Measurements from ENCODE around the gene LCE6A.
A peak's percentile ranks its signal among the peaks of the same experiment; 100 is the strongest.

LCE6A gene, protein sequence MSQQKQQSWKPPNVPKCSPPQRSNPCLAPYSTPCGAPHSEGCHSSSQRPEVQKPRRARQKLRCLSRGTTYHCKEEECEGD

DNA sequence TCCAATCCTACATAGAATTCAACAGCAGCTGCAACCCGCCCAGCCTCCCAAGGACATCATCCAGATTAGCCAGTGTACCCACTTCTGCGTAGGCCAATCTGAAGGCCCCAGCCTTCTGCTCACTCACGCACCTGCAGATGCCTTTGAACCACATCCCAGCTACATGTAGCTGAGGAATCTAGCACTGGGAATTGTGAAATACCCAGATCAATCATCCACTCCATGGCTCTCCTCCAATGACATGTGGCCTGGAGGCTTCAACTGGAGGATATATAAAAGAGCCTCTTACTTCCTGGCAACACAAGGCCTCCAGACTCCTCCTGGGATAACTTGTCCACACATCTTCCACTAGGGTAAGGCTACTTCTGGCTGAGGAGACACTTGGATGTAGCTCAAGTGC, at the start of gene LCE6A:
LCE6A (plus strand) TSS at position 301 of the 400 bp plus-strand sequence. CDS start 665 bp downstream, outside the sequence.
- Mint-ChIP-seq H3K27ac (no peak within 1 kb of the TSS), H3K4me3 (no peak within 1 kb of the TSS), H3K9me3 (no peaks in the 10 kb centered on the region), H3K27me3 (peaks cover 16 to 26% of the 10 kb centered on the region in 2 donors), H3K36me3 (no peaks in the 10 kb centered on the region), H3K4me1 (no peaks in the 10 kb centered on the region)
- ATAC-seq (replicated peaks) (no peak), DNase-seq (no peak)

DNA sequence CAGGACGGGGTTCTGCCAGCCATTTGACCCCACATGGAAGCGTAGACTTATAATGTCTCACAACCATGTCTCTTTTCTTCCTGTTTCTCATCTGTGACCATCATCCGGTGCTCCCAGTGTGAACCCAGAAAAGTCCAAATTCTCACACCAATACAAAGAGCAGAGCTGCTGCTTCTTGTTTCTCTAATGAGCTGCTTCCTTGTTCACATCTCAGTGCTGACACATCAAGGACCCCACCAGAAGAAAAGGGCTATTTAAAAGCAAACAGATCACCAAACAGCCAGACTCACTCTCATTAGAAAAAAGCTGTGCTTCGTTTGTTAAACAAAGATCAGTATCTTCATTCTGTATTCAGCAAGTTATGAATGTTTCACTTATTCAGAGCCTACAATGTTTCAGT, 47.0 kb upstream of the LCE6A start:
- DNase-seq: no peak
- no peak for ATAC-seq (replicated peaks)
- Mint-ChIP-seq H3K27ac (no peak overlapping the region), H3K9me3 (peaks cover 0 to 4% of the 10 kb centered on the region in 2 donors), H3K4me1 (no peaks in the 10 kb centered on the region), H3K27me3 (peaks cover 11 to 12% of the 10 kb centered on the region in 2 donors), H3K36me3 (no peaks in the 10 kb centered on the region), H3K4me3 (no peak overlapping the region)

- Mint-ChIP-seq H3K27me3 (peaks cover 14 to 15% of the 10 kb centered on the region in 2 donors), H3K9me3 (peaks cover 0 to 4% of the 10 kb centered on the region in 2 donors)
- no peak for DNase-seq
Measured at GRCh38 chr1:152796421-152796820, 46.2 kb upstream of the LCE6A start, which contains the start of gene LCE1D. Gene LCE1D, plus strand, starts transcription at chr1:152796721. Its CDS starts 1,074 bp downstream, at chr1:152797795.

DNA sequence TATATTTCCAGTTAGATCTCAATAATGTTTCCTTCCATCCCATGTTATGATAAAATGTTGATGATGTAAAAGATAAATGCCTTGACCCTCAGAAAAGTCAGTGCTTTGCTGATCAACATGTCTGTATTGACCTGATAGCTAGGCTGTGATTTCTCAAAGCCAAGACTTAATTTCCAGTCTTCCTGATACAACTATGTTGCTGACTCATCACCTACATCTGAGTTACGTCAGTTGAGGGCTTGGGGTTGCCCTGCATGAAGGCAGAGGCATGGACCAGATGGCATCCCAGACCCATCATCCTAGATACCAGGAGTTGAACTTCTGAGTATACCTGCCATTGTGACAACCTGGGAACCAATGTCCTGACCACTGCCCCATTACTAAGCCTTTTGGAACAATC, 41.3 kb upstream of the LCE6A start:
- no peak overlapping the region for H3K4me3 Mint-ChIP-seq
- no peak for ATAC-seq (replicated peaks)
- H3K27me3 Mint-ChIP-seq: peaks cover 42 to 44% of the 10 kb centered on the region in 2 donors
- no peak for DNase-seq
- H3K9me3 Mint-ChIP-seq: peaks cover 0 to 4% of the 10 kb centered on the region in 2 donors
- no peak overlapping the region for H3K27ac Mint-ChIP-seq
- H3K36me3 Mint-ChIP-seq: no peaks in the 10 kb centered on the region
- H3K4me1 Mint-ChIP-seq: no peaks in the 10 kb centered on the region

More at GRCh38 chr1:152796421-152796820, 46.2 kb upstream of the LCE6A start, which contains the start of gene LCE1D:
- no peaks in the 10 kb centered on the region for H3K36me3 Mint-ChIP-seq
- H3K27ac Mint-ChIP-seq: no peak within 1 kb of the TSS
- ATAC-seq (replicated peaks): no peak
- H3K4me3 Mint-ChIP-seq: no peak within 1 kb of the TSS
- H3K4me1 Mint-ChIP-seq: no peaks in the 10 kb centered on the region

GRCh38 chr1:152806576-152806975, 36.1 kb upstream of the LCE6A start, which contains the start of gene LCE1C:
Gene LCE1C, minus strand, starts transcription at chr1:152806651. Its CDS starts 1,173 bp downstream, at chr1:152805478.
- Mint-ChIP-seq H3K4me3 (no peak within 1 kb of the TSS), H3K27me3 (peaks cover 28 to 38% of the 10 kb centered on the region in 2 donors), H3K4me1 (no peaks in the 10 kb centered on the region), H3K27ac (no peak within 1 kb of the TSS), H3K36me3 (no peaks in the 10 kb centered on the region), H3K9me3 (peaks cover 1 to 3% of the 10 kb centered on the region in 2 donors)
- DNase-seq (no peak), ATAC-seq (replicated peaks) (no peak)

- no peaks in the 10 kb centered on the region for H3K36me3 Mint-ChIP-seq
- no peak overlapping the region for H3K4me3 Mint-ChIP-seq
- H3K4me1 Mint-ChIP-seq: no peaks in the 10 kb centered on the region
- H3K27me3 Mint-ChIP-seq: peaks cover 13 to 30% of the 10 kb centered on the region in 2 donors
- H3K27ac Mint-ChIP-seq: no peak overlapping the region
- ATAC-seq (replicated peaks) (peak; percentile 31 to 48), DNase-seq (no peak)
- peaks cover 1 to 3% of the 10 kb centered on the region in 2 donors for H3K9me3 Mint-ChIP-seq
Measured at GRCh38 chr1:152811050-152811449, 31.6 kb upstream of the LCE6A start.

DNA sequence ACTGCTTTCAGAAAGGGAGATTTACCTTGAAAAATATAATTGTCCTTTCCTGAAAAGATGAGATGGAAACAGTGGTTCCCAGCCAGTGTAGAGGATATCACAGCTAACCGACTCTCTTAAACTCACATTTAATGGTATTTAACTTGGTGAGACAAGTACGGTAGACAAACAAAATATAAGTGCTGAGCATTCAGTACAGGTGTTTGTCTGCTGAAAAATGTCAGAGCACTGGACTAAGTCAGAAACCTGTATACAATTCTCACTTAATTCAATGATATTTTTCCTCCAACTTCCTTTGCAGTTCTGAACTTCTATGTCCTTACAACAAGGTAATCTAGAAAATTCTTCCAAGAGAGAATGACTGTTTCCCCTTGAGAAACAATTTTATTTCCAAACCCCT, 31.0 kb upstream of the LCE6A start, which contains the start of gene LCE1B:
LCE1B (plus strand) TSS at position 301 of the 400 bp plus-strand sequence. CDS start 476 bp downstream, outside the sequence.
- H3K4me1 Mint-ChIP-seq: no peaks in the 10 kb centered on the region
- no peak within 1 kb of the TSS for H3K4me3 Mint-ChIP-seq
- H3K36me3 Mint-ChIP-seq: no peaks in the 10 kb centered on the region
- DNase-seq (no peak), ATAC-seq (replicated peaks) (no peak)
- peaks cover 15 to 30% of the 10 kb centered on the region in 2 donors for H3K27me3 Mint-ChIP-seq
- peaks cover 1 to 3% of the 10 kb centered on the region in 2 donors for H3K9me3 Mint-ChIP-seq
- no peak within 1 kb of the TSS for H3K27ac Mint-ChIP-seq

DNA sequence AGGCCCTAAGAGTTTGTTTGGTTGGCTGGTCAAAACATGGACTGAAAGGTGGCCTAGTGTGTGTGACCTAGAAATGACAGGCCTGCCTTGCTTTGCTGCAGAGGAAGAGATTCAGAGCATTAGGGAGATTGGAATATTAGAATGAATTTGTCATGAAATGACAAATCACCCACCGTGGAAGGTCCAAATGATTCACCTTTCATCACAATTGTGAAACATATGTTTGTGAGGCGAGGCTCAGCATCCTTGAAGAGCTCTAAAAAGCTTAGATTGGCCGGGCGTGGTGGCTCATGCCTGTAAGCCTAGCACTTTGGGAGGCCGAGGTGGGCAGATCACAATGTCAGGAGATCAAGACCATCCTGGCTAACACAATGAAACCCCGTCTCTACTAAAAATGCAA, 25.3 kb upstream of the LCE6A start:
- Mint-ChIP-seq H3K36me3 (no peaks in the 10 kb centered on the region), H3K4me3 (no peak overlapping the region), H3K4me1 (peaks cover 3 to 5% of the 10 kb centered on the region in 2 donors), H3K9me3 (peaks cover 0 to 2% of the 10 kb centered on the region in 2 donors), H3K27ac (no peak overlapping the region), H3K27me3 (peaks cover 18 to 25% of the 10 kb centered on the region in 2 donors)
- DNase-seq (no peak), ATAC-seq (replicated peaks) (no peak)

DNA sequence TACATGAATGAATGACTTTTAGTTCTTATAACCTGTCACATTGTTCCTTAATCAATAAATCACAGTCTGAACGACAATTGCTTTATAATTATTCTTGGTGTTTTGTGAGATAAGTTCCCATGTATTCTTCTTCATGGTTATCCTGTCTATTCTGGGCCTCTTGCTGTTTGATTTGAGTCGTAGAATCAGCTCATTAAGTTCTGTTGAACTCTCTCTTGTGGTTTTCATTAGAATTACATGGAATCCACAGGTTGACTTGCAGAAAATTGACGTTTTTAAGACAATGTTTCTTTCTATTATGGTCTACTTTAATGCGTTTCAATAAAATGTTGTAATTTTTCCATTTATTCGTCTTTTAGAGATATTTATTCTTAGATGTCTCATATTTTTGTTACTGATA, 19.4 kb upstream of the LCE6A start:
- H3K36me3 Mint-ChIP-seq: no peaks in the 10 kb centered on the region

GRCh38 chr1:152824964-152825363, 17.7 kb upstream of the LCE6A start:
- peaks cover 3 to 5% of the 10 kb centered on the region in 2 donors for H3K4me1 Mint-ChIP-seq
- ATAC-seq (replicated peaks): no peak
- DNase-seq: no peak
- no peak overlapping the region for H3K27ac Mint-ChIP-seq
- no peaks in the 10 kb centered on the region for H3K36me3 Mint-ChIP-seq
- H3K4me3 Mint-ChIP-seq: no peak overlapping the region
- peaks cover 21 to 38% of the 10 kb centered on the region in 2 donors for H3K27me3 Mint-ChIP-seq
- H3K9me3 Mint-ChIP-seq: peaks cover 0 to 2% of the 10 kb centered on the region in 2 donors

More for the DNA sequence above, 19.4 kb upstream of the LCE6A start:
- DNase-seq (no peak), ATAC-seq (replicated peaks) (no peak)
- H3K27me3 Mint-ChIP-seq: peaks cover 11 to 25% of the 10 kb centered on the region in 2 donors
- no peak overlapping the region for H3K27ac Mint-ChIP-seq
- peaks cover 0 to 2% of the 10 kb centered on the region in 2 donors for H3K9me3 Mint-ChIP-seq
- H3K4me3 Mint-ChIP-seq: no peak overlapping the region
- peaks cover 3 to 5% of the 10 kb centered on the region in 2 donors for H3K4me1 Mint-ChIP-seq

DNA sequence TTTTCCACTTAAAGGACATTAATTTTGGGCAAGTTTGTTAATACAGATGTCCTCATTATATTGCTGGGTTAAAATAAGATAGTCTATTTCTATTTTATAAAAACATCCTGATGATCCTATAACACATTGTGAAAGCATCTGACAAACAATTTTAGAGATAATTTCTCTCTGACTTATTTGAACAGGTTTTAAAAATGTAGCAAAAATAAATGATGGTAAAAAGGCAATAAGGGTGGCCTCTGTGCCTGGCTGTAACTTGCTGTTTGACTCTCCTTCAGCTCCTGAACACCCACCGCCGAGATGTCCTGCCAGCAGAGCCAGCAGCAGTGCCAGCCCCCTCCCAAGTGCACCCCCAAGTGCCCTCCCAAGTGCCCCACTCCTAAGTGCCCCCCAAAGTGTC, 15.5 kb upstream of the LCE6A start, which contains the start of gene LCE1A:
LCE1A (plus strand) TSS at position 301 of the 400 bp plus-strand sequence; CDS start at position 301, 0 bp downstream.
- Mint-ChIP-seq H3K4me3 (no peak within 1 kb of the TSS), H3K27me3 (peaks cover 33 to 38% of the 10 kb centered on the region in 2 donors), H3K9me3 (no peaks in the 10 kb centered on the region), H3K27ac (no peak within 1 kb of the TSS), H3K36me3 (no peaks in the 10 kb centered on the region), H3K4me1 (no peaks in the 10 kb centered on the region)
- no peak for DNase-seq
- no peak for ATAC-seq (replicated peaks)

DNA sequence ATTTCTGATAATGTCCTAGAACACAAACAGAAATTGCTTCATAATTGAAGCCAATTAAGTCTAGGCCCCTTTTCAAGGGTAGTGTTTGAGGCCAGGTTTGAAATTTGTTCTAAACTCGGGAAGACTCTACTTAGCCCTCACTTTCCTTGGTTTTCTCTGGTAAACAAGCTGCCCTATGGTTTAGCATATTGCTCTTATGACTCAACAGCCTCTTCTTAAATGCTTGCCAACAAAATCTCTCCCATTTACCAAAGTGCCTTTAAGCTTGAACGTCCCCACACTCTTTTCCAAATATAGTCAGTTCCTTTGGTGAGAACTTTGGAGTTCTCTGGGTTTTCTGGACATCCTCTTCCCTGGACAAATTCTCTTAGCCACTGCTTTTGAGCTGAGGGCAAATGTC, 5.8 kb upstream of the LCE6A start:
- DNase-seq (no peak), ATAC-seq (replicated peaks) (no peak)
- Mint-ChIP-seq H3K27me3 (peaks cover 7 to 8% of the 10 kb centered on the region in 2 donors), H3K27ac (no peak overlapping the region), H3K4me1 (no peaks in the 10 kb centered on the region), H3K36me3 (no peaks in the 10 kb centered on the region), H3K9me3 (peaks cover 0 to 4% of the 10 kb centered on the region in 2 donors), H3K4me3 (no peak overlapping the region)

DNA sequence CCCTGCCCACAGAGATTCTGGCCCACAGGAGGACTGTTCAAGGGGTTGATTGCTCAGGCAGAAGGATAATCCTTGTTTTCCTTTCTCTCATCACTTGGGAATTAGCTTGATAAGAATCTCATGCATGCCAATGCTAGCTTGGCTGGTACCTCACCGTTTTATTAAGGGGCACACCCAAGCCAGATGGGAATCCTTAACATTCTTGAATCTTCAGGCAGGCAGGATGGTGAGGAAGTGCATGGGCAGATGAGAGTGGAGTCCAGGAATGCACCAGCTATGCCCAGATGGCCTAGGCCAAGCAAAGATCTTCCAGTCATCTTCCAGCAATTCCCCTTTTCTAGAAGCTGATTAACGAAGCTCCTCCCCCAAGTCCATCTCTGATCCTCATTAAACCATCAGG, 13.0 kb downstream of the LCE6A start:
- peaks cover 10 to 15% of the 10 kb centered on the region in 2 donors for H3K27me3 Mint-ChIP-seq
- H3K36me3 Mint-ChIP-seq: no peaks in the 10 kb centered on the region
- no peak overlapping the region for H3K27ac Mint-ChIP-seq
- H3K4me3 Mint-ChIP-seq: no peak overlapping the region
- no peaks in the 10 kb centered on the region for H3K9me3 Mint-ChIP-seq
- DNase-seq (no peak), ATAC-seq (replicated peaks) (no peak)
- H3K4me1 Mint-ChIP-seq: no peaks in the 10 kb centered on the region

DNA sequence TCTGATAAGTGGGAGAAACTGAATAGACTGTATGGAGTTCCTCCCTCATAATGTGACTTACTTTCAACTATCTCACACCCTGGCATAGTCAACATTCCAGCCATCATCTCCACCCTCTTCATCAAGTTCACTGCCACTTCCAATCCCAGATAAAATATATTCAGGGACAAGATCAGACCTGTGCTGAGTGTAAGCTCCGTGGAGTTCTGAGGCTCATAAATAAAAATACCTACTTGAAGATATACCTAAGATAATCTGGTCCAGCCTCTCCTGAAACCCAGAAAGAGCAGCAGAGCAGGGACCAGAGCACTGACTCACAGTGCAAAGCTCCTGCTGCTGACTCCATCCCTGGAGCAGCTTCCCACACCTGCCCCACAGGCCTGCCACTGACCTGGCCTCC, 15.4 kb downstream of the LCE6A start:
- Mint-ChIP-seq H3K27me3 (peaks cover 14 to 20% of the 10 kb centered on the region in 2 donors), H3K9me3 (no peaks in the 10 kb centered on the region), H3K4me3 (no peak overlapping the region), H3K27ac (no peak overlapping the region), H3K4me1 (no peaks in the 10 kb centered on the region), H3K36me3 (no peaks in the 10 kb centered on the region)
- ATAC-seq (replicated peaks) (no peak), DNase-seq (no peak)

- Mint-ChIP-seq H3K9me3 (no peaks in the 10 kb centered on the region), H3K4me3 (no peak within 1 kb of the TSS), H3K27ac (no peak within 1 kb of the TSS), H3K27me3 (peaks cover 14 to 15% of the 10 kb centered on the region in 2 donors), H3K36me3 (no peaks in the 10 kb centered on the region), H3K4me1 (no peaks in the 10 kb centered on the region)
- ATAC-seq (replicated peaks) (no peak), DNase-seq (no peak)
Measured at GRCh38 chr1:152859696-152860095, 17.0 kb downstream of the LCE6A start, which contains the start of gene LCE7A. Gene LCE7A, plus strand, starts transcription at chr1:152859996. Its CDS starts 702 bp downstream, at chr1:152860698.

Measured in stimulated activated naive B cell treated with anti-CD40 and anti-IgM and Interleukin-4, amounts not matched to agents 10 μg/mL and 1 μg/mL and 100 μg/mL, for 72 hours (primary cell).